GM18508 (cell line): Measurements from ENCODE around the gene PLPP4.

Source experiments
- ATAC-seq: cut with Tn5 transposase; IDR thresholded peaks from one replicate; pipeline ENCODE4 v1.9.1; 2021; ENCODE audit warnings: moderate number of reproducible peaks; ENCODE audit not compliant: insufficient read depth, unreplicated experiment

Gene PLPP4

GRCh38 chr10:120455606-120456005 lies 1.4 kb upstream of the PLPP4 start:
- no peak for ATAC-seq

GRCh38 chr10:120456143-120456625 lies 843 bp upstream of the PLPP4 start:
- no peak for ATAC-seq

- ATAC-seq, result no peak
Measured at GRCh38 chr10:120457431-120458172, 575 bp downstream of the PLPP4 start.

- ATAC-seq, result no peak
Measured at GRCh38 chr10:120458432-120458831, 1.4 kb downstream of the PLPP4 start.

- no peak for ATAC-seq
Measured at GRCh38 chr10:120459185-120459584, 2.2 kb downstream of the PLPP4 start.

GRCh38 chr10:120460186-120460585 lies 3.2 kb downstream of the PLPP4 start:
- ATAC-seq, result no peak

GRCh38 chr10:120460776-120461175 lies 3.7 kb downstream of the PLPP4 start:
- no peak for ATAC-seq

- no peak for ATAC-seq
Measured at GRCh38 chr10:120462018-120462682, 5.1 kb downstream of the PLPP4 start.

- no peak for ATAC-seq
Measured at GRCh38 chr10:120465138-120465537, 8.1 kb downstream of the PLPP4 start.

- no peak for ATAC-seq
Measured at GRCh38 chr10:120466006-120466405, 9.0 kb downstream of the PLPP4 start.

- no peak for ATAC-seq
Measured at GRCh38 chr10:120473593-120473992, 16.6 kb downstream of the PLPP4 start.

GRCh38 chr10:120474956-120475355 lies 17.9 kb downstream of the PLPP4 start:
- ATAC-seq, result no peak

- ATAC-seq, result no peak
Measured at GRCh38 chr10:120475844-120476791, 19.1 kb downstream of the PLPP4 start.

- ATAC-seq, result no peak
Measured at GRCh38 chr10:120477021-120477742, 20.2 kb downstream of the PLPP4 start.

- ATAC-seq, result no peak
Measured at GRCh38 chr10:120477743-120478141, 20.7 kb downstream of the PLPP4 start.

GRCh38 chr10:120478386-120478785 lies 21.4 kb downstream of the PLPP4 start:
- no peak for ATAC-seq

- no peak for ATAC-seq
Measured at GRCh38 chr10:120479506-120479905, 22.5 kb downstream of the PLPP4 start.

- ATAC-seq, result no peak
Measured at GRCh38 chr10:120480065-120480600, 23.1 kb downstream of the PLPP4 start.

- ATAC-seq, result no peak
Measured at GRCh38 chr10:120480848-120481247, 23.8 kb downstream of the PLPP4 start.

GRCh38 chr10:120483006-120483405 lies 26.0 kb downstream of the PLPP4 start:
- no peak for ATAC-seq
